RPMI7951 (cell line): ENCODE results near the gene CKAP5. TPM values are rescaled to one million over a fixed set of nuclear protein-coding genes. Genes with fewer than 3 reads are reported as not detected.

Source experiments
- DNase-seq: peaks from one replicate; pipeline ENCODE4 v3.0.0-alpha.2; 2012; ENCODE audit warnings: low read depth
- total RNA-seq: library from RNA; depleted of rRNA; stranded (reverse); fragments of >200 nt; shearing (Covaris generic); gene quantifications from 2 replicates; pipeline ENCODE4 v1.2.3, GENCODE V29; 2014; rRNA removed

Gene CKAP5
- total RNA-seq, 1 experiment from 2014 or later = 92.9 TPM

GRCh38 chr11:46698597-46698996 lies 147.5 kb downstream of the CKAP5 start:
- no peak for DNase-seq

DNA sequence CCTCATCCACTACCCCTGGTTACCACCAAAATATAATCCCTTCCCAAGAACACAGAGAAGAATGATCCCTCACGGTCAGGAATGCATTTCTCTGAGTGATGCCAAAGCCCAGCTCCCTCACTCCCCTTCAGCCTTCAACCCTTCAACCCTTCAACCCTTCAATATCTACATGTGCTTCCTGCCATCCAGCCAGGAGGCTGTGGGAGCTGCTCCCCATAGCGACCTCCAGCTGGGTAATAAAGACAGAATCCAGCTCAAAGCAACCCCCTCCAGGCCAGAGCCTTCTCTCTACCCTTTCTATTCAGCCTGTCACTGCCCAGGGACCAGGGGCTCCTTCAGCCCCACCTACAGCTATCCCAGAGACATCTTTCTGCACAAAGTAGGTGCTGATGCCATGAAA lies 148.4 kb downstream of the CKAP5 start:
- DNase-seq = no peak

GRCh38 chr11:46697303-46697702 lies 148.8 kb downstream of the CKAP5 start:
- no peak for DNase-seq

GRCh38 chr11:46696212-46696558 lies 149.9 kb downstream of the CKAP5 start:
- DNase-seq = no peak

- no peak for DNase-seq
These were observed 150.5 kb downstream of the CKAP5 start for GRCh38 chr11:46695345-46696211.

DNA sequence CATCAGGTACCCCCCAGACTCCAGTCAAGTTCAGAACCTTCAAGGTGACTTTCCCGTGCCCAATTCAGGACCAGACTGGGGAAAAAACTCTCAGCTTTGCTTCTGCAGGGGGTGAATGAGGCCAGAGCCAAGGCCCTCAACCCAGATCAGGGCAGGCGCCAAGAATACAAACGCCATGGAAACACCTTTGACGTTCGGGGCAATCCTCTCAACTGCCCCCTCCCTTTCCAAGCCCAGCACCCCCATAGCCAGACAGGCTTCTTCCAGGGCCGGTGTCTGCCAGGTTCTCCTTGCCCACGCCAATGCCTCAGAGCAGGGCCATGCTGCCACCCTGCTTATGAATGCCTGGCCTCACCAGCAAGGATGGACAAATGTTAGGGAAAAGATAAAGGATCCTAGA lies 151.5 kb downstream of the CKAP5 start:
- DNase-seq = no peak

DNA sequence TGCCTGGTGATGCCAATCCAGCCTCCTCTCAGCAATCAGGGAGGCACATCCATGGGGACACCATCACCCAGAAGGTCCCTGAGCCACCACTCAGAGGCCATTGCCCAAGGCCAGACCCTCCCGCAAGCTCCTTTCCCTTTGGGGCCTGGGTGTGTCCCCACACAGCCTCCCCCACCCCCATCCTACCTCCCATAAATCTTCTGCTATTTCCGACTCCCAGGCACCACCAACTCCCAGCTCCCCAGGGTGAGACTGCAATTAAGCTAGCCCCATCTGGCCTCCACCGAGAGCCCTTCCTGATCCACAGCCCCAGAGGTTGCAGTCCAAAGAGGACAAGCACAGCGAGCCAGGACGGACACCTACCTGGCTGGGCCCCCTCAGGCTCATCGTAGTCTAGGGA lies 152.0 kb downstream of the CKAP5 start:
- no peak for DNase-seq

DNA sequence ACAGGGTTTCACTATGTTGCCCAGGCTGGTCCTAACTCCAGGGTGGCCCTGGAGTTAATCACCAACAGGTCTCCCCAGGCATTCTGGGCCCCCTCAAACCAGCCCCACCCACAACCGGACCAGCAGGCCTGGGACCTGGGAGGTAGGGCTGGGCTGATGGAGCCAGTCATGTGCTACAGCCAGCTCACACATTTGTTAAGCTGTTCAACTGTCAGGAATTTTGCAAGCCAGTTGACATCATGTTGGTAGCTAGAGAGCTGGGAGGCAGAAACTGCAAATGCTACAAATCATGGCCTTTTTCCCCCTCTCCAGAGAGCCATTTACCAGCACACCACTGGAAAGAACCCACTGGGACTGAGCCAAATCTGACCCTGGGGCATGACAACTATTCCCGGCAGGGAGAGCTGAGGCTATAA lies 152.5 kb downstream of the CKAP5 start:
- DNase-seq = no peak

Other genes with a start within 250 kb of the CKAP5 start
- 3.7 and 4.2 TPM in 2 replicates for gene HARBI1, start 229.1 kb downstream of the CKAP5 start, total RNA-seq
- gene ATG13, start 228.7 kb downstream of the CKAP5 start, total RNA-seq = 32.5 and 43.3 TPM in 2 replicates
- 13.3 and 15.4 TPM in 2 replicates for gene ARHGAP1, start 145.7 kb downstream of the CKAP5 start, total RNA-seq
- 3.9 and 4.7 TPM in 2 replicates for gene ZNF408, start 145.2 kb downstream of the CKAP5 start, total RNA-seq
- gene F2, start 127.1 kb downstream of the CKAP5 start, total RNA-seq = not detected in 2 replicates
- 0.98 and 1.4 TPM in 2 replicates for gene LRP4, start 72.3 kb upstream of the CKAP5 start, total RNA-seq
- gene CSTPP1, start 90.5 kb upstream of the CKAP5 start, total RNA-seq = 29.9 and 33.9 TPM in 2 replicates